GM18861 (cell line): Measurements from ENCODE around the gene ADGRV1.
"Not testable (repeated sequence)": the region's sequence is repeated elsewhere in the genome, so short reads cannot be mapped to it uniquely, and the experiment has no call there.

Experiments
- ATAC-seq: cut with Tn5 transposase; IDR thresholded peaks from one replicate; pipeline ENCODE4 v1.9.1; 2021; ENCODE audit not compliant: unreplicated experiment

ADGRV1 gene

DNA sequence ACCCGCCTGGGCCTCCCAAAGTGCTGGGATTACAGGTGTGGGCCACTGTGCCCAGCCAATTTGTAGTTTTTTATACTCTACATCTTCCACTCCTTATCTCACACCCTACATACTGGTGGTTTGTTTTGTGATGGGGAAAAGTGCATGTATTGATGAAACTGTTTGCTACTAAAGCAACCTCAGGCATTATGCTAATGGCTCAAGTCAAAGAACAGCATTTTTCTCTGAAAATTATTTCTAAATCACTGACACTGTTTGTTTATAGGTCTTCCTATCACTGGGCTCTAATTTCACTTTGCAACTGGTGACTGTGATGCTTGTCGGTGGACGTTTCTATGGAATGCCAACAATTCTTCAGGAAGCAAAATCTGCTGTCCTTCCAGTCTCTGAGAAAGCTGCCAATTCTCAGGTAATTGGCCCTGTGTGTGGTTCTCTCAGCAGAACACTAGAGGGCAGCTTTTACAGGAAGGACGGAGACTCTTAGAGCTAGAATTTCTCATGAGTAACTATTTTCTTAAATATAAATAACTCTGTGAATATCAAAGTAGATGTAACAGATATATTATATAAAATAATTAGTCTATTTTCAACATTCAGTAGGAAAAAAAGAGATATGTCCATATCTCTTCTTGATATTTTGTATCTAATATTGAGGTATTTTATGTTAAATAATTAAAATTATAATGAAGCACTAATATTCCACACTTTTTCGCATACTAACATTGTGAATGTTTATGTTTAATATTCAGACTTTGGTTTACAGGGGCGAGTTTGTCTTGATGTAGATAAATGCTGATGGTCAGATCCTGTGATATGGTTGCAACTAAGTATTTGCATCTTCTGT is 244.1 kb downstream of the ADGRV1 start:
- ATAC-seq, result peak; percentile 91

DNA sequence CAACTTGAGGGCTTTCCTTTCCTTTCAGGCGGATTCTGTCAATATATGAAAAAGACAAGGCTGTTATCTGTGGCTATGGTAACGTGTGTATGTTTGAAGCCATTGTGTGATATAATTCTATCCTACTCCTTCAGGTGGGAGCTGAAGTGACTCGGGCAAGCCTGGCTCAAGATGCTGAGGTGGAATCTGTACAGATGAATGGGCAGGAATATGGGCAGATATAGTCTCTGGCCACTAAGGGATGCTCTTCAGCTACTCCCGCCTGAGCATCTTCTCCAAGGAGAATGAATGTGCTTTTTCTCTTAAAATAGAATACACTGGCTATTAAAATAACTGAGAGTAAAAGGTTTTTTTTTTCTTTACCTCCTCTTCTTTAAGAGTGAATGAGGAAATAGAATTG is 244.8 kb downstream of the ADGRV1 start:
- no peak for ATAC-seq

DNA sequence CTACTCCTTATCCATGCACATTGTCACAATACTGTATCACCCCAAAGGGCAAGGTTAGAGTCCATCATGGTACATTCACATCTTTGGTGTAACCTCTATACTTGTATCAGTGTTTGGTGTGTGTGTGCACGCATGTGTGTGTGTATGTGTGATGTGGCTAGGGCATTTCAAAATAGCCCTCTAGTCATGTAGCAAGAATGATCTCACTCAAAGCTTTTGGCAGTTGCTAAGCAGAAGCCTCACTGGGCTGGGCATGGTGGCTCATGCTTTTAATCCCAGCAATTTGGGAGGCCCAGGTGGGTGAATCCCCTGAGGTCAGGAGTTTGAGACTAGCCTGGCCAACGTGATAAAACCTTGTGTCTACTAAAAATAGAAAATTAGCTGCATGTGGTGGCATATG is 245.3 kb downstream of the ADGRV1 start:
- no peak for ATAC-seq

DNA sequence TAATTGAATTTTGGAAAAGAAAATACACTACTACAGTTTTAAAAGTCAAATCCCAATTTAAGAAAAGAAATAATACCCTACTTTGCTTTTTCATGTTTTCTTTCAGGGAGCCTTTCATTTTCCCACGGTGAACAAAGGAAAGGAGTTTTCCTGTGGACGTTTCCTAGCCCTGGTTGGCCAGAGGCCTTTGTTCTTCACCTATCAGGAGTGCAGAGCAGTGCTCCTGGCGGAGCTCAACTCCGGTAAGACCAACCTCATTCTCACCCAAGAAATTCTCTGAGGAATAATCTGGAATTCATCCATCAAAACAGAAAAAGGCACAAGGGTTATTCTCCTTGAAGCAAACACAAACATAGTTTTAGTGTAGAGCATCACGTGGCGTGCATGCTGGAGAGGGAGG is 248.9 kb downstream of the ADGRV1 start:
- no peak for ATAC-seq

DNA sequence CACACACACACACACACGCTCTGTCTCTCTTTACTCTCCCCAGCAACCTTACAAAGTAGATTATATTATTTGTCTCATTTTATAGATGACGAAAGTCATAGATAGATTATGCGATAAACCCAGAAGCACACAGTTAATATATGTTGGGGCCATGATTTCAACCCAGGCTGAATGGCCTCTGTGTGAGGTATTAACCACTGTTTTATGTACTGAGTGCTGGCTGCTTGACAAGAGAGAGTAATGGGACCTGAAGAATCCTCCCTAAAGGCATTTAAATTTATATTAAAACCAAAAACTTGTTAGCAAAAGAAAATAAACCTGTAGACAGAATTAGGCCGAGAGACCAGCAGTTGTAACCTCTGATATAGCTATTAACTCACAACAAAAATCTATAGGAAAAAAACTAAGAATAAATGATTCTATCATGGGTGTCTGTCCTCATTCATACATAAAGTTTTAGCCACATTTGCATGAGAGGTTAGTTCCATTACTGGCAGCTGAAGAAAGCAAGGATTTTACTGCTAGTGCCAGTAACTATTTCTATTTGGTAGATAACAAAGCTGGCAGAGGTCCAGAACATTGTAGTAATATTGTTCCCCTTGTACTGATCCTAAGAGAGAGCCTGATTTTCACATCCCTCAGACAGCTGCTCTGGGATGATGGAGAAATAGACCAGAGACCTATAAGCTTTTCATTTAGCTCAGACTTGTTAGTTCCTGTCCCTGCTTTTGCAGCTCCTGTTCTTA is 250.9 kb downstream of the ADGRV1 start:
- no peak for ATAC-seq

DNA sequence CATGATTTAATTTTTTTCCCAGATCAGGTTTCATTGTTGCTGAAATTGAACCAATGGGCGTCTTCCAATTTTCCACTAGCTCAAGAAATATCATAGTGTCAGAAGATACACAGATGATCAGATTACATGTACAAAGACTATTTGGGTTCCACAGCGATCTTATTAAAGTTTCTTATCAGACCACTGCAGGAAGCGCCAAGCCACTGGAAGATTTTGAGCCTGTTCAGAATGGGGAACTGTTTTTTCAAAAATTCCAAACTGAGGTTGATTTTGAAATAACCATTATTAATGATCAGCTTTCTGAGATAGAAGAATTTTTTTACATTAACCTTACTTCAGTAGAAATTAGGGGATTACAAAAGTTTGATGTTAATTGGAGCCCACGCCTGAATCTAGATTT is 251.6 kb downstream of the ADGRV1 start:
- no peak for ATAC-seq

DNA sequence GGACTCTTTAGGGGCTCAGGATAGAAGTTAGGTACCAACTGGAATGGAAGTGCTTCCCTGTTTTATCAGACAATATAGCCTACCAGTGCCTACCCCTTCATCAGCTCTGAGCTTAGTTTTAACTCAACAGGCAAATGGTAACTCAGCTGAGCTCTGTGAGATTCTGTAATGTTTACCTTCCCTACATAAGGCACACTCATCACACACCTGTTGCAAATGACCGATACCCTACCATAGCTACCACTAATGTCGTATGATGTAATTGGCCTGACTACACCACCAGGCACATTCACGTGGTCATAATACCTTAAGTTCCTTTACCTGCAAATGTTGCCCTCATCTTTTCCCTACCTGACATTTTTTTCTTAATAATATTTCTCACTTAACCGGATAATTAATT is 254.8 kb downstream of the ADGRV1 start:
- ATAC-seq, result no peak

DNA sequence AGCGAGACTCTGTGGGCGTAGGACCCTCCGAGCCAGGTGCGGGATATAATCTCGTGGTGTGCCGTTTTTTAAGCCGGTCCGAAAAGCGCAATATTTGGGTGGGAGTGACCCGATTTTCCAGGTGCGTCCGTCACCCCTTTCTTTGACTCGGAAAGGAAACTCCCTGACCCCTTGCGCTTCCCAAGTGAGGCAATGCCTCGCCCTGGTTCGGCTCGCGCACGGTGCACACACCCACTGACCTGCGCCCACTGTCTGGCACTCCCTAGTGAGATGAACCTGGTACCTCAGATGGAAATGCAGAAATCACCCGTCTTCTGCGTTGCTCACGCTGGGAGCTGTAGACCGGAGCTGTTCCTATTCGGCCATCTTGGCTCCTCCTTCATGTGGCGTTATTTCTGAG is 263.5 kb downstream of the ADGRV1 start:
- not testable (repeated sequence) for ATAC-seq

DNA sequence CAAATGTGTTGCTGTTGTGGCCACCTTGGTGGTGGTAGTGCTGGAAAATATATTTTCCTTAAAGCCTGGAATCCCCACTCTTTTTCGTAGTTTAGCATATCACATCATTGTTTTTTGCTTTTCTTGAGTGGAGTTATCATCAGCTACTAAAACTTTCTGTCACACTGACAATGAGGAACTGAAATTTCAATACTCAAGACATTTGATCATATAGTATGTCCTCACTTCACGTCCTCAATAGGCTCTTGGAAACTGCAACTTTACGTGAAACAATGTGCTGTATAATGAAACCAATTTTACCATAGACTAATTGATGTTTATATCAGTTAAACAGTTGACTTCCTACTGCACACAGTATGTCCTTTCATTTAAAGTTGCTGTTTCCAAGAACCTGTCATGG is 265.8 kb downstream of the ADGRV1 start:
- no peak for ATAC-seq

DNA sequence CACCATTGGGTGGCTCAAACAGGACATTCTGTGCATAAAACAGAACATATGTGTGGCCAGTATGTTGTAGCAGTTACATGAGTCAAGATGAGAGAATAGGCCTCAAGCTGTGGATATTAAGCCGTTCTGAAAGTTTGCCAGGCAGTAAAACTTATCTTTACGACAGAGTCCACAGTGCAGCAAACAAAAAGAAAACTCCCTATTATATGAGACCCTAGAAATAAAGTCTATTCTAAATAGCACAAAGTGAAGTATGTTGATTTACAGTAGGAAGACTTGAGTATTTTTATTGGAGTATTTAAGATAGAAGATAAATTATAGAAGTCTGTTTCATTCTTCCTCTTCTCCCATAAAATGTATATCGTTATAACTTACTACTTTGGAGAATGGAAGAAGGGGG is 271.5 kb downstream of the ADGRV1 start:
- no peak for ATAC-seq

DNA sequence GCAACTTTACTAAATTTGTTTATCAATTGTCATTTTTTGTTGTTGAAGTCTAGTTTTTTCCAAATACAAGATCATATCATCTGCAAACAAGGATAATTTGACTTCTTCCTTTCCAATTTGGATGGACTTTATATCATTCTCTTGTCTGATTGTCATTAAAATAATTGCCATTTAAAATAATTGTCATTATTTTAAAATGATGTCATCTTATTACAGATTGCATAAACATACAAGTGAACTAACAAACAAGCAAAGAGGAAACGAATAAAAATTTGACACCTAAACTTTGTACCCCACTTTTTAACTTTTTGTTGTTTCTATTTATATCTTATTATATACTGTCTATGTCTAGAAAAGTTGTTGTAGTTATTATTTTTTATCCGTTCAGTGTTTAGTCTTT is 275.2 kb downstream of the ADGRV1 start:
- no peak for ATAC-seq

DNA sequence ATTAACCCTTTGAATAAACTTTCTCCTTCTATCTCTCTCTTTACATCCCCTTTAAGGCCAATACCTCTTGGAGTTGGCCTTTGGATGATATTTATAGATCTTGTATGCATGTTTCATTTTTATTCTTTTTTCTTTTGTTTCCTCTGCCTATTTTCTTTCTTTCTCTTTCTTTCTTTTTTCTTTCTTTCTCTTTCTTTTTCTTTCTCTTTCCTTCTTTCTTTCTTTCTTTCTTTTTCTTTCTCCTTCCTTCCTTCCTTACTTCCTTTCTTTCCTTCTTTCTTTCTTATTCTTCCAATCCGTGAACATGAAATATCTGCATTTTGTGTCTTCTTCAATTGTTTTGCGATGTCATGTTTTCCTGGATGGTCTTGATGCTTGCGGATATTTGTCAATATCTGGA is 276.1 kb downstream of the ADGRV1 start:
- ATAC-seq, result no peak

DNA sequence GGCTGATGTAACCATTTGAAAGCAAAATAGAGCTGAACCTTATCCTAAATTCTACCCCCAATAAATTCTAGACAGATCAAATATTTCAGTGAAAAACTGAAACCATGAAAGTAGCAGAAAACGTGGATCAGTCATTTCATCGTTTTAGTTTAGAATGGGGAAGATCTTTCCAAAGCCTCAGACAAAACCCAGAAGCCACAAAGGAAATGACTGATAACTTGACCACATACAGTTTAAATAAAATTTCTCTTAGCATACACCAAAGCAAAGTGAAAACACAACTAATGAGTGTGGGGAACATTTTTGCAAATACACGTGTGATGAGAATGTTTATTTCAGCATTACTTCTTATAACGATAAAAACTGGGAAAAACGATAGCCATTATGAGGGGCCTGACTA is 284.8 kb downstream of the ADGRV1 start:
- ATAC-seq, result no peak

DNA sequence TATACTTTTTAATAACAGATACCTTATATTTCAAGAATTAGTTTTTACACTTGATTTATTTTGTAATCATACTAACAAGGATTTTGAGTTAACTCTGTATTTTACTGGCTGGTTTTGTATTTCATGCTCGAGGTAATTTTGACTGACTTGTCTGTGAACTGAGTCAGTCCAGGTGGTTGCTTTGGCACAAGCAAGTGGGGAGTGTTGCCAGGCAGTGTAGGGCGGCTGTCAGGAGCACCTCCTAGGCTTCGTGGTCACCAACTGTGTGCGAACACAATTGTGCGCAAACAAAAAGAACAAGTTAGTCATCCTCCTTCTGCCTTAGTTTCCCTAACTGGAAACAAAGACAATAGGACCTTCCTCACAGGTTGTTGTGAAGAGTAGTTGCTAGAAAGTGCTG is 286.3 kb downstream of the ADGRV1 start:
- no peak for ATAC-seq

DNA sequence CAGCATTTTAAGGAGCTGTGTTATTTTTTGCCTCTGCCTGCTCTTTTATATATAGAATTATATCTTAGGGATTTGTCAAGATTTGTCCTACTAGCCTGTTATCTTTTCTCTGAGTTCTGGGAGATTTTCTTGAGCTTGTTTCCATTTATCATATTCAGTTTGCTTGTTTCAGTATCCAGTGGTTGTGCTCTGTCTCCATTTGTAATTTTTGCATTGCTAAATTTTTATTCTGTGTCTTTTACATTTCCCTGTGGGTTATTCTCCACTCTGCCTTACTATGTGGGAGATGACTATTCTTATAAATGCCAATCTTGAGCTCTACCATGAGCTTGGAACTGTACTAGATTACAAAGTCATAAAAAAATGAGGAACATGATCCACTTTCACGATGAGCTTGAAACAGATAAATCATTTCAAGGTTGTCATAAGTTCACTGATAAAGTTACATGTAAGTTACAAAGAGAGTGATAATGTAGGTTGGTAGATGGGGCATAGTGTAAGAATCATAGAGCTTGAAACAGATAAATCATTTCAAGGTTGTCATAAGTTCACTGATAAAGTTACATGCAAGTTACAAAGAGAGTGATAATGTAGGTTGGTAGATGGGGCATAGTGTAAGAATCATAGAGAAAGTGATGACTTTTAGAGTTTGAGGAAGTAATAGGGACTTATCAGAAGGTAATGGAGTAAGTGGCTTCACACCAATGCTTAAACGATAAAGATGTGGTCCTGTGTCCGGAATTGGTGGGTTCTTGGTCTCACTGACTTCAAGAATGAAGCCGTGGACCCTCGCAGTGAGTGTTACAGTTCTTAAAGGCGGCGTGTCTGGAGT is 287.3 kb downstream of the ADGRV1 start:
- ATAC-seq, result no peak

DNA sequence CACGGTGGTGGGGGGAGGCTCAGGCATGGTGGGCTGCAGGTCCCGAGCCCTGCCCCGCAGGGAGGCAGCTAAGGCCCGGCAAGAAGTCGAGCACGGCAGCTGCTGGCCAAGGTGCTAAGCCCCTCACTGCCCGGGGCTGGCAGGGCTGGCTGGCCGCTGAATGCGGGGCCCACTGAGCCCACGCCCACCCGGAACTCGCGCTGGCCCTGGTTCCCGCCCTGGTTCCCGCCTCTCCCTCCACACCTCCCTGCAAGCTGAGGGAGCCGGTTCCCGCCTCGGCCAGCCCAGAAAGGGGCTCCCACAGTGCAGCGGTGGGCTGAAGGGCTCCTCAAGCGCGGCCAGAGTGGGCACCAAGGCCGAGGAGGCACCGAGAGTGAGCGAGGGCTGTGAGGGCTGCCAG is 289.0 kb downstream of the ADGRV1 start:
- not testable (repeated sequence) for ATAC-seq

DNA sequence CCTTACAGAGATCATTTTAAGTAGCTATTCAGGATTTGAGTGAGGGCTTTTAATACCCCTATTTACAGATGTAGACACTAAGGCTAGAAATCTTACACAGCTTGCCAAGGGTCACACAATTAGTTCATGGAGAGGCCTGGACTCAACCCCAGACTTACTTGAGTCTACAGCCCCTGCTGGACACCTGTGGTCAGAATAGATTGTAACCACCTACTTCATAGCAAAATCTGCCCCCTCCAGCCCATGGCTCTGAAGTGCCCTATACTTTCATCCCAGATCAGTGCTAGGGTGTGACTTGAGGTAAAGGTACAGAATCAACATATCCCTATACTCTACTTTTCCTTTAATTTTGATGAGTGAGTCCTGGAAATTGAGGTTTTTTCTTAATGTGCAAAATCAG is 291.3 kb downstream of the ADGRV1 start:
- no peak for ATAC-seq

DNA sequence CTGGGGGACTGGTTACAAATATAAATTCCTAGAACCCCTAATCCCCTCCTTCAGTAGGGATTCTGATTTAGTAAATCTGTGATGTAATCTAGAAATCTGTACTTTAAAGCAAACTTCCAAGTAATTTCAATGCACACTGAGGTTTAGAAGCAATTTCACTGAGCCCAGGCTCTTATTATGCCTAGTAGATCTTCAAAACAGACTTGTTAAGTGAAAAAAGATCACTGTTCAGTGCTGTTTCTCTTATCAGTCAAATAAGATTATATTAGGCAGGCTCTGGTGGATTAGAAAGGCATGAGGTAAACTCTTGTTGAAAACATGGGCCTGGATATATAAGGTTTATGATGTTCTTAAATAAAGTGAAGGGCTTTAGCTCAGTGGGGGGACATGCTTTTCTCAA is 293.9 kb downstream of the ADGRV1 start:
- no peak for ATAC-seq

DNA sequence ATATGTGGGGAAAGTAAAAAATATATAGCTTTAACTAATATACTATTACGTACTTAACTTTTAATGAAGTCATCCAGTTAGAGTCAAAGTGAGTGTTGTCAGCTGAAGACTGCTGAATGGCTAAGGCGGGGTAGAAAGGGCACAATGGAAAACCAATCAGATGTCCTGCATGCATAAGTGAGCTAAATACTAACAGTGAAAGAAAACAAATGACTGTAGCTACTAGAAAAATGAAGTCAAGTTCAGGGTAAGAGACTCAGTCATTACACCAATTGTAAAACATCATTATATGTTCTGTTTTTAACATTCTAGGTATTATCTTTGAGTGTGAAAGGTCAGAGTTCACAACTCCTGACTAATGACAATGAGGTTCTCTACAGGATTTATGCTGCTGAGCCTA is 295.2 kb downstream of the ADGRV1 start:
- no peak for ATAC-seq

DNA sequence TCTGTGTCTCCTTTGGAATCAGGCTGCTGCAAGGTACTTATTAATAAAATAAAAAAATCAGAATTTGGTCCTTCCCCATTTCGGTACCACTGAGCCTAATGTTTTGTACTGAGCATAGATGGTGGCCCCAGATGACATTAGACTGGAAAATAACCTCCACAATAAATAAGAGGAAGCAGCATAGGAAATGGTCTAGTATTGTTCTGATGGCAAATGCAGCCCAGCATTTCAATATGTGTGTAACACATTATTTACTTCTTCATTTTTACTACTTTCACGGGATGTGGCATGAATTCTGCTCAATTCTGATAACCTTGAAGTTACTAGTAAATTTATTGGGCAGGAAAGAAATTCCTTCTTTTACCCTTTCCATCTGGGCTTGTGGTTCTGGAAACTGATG is 295.6 kb downstream of the ADGRV1 start:
- ATAC-seq, result no peak

DNA sequence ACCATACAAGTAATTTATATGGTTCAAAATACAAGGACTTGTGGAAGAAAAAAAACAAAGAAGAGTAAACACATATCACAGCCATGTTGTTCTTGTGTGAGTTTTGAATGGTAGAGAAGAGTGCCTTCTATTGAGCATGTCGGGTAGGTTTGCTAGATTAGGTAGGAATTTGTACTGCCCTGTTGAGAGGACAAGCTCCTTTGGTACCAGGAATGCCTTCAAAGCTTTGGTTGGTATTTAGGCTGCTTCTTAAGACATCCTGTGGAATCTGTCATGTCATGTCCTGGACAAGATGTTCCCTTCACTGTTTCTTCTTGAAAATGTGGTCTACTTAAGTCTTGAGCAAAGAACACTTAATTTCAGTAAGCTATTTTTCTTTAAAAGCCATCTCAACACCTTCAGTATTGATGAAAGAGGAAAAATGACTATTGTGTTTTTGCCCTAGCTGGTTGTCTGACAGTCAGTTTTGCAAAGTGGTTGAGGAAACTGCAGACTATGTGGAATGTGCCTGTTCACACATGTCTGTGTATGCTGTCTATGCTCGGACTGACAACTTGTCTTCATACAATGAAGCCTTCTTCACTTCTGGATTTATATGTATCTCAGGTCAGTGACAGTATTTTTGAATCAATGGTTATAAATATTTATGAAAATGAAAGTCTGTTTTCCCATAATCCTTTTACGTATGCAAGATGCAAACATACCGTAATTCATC is 296.9 kb downstream of the ADGRV1 start:
- ATAC-seq, result no peak
